GM21367 (cell line): ENCODE results near the gene KDM4C.

ENCODE experiments used
- ATAC-seq: cut with Tn5 transposase; IDR thresholded peaks from one replicate; pipeline ENCODE4 v1.9.1; 2021; ENCODE audit not compliant: unreplicated experiment

Gene KDM4C

GRCh38 chr9:7195526-7195925 is 437.8 kb downstream of the KDM4C start:
- ATAC-seq: no peak

GRCh38 chr9:7196467-7196866 is 438.7 kb downstream of the KDM4C start:
- ATAC-seq: no peak

GRCh38 chr9:7201196-7201595 is 443.4 kb downstream of the KDM4C start:
- no peak for ATAC-seq

GRCh38 chr9:7205806-7206205 is 448.0 kb downstream of the KDM4C start:
- no peak for ATAC-seq

GRCh38 chr9:7206221-7206758 is 448.5 kb downstream of the KDM4C start:
- no peak for ATAC-seq

- no peak for ATAC-seq
These were observed 451.4 kb downstream of the KDM4C start for GRCh38 chr9:7209016-7209715.

GRCh38 chr9:7209990-7210389 is 452.2 kb downstream of the KDM4C start:
- no peak for ATAC-seq

- ATAC-seq: no peak
These were observed 453.3 kb downstream of the KDM4C start for GRCh38 chr9:7210854-7211637.

GRCh38 chr9:7211657-7212056 is 453.9 kb downstream of the KDM4C start:
- no peak for ATAC-seq

- ATAC-seq: no peak
These were observed 454.3 kb downstream of the KDM4C start for GRCh38 chr9:7212101-7212500.

- ATAC-seq: no peak
These were observed 458.4 kb downstream of the KDM4C start for GRCh38 chr9:7216004-7216841.

- no peak for ATAC-seq
These were observed 466.2 kb downstream of the KDM4C start for GRCh38 chr9:7223981-7224380.
